CD4-positive, CD25-positive, alpha-beta regulatory T cell (primary cell): Measurements from ENCODE around the gene PLEKHN1. TPM values are rescaled to one million over a fixed set of nuclear protein-coding genes. Genes with fewer than 3 reads are reported as not detected.

Experiments used
- ATAC-seq, 2 donors: fragments of 150-1000 bp; cut with Tn5 transposase; one replicate each; pipeline ENCODE4 v1.10.0; 2021; ENCODE audit warnings: low read depth in 2 of 2, moderate number of reproducible peaks in 2 of 2, moderate library complexity in 1 of 2
- DNase-seq, 3 donors: peaks; one replicate each; pipeline versions ENCODE4 v3.0.0 to v3.0.0-alpha.2; 2012 to 2022; ENCODE audit warnings: mixed read lengths in 1 of 3
- H3K27ac ChIP-seq: one replicate; pipeline ENCODE4 v1.7.0; 2013; ENCODE audit warnings: mild to moderate bottlenecking, low read length; ENCODE audit not compliant: insufficient read depth, poor library complexity, severe bottlenecking
- H3K27me3 ChIP-seq: one replicate; pipeline ENCODE4 v1.7.0; 2013; ENCODE audit warnings: low read length; ENCODE audit not compliant: control insufficient read depth, insufficient read depth
- H3K36me3 ChIP-seq: one replicate; pipeline ENCODE4 v1.7.0; 2013; ENCODE audit warnings: mild to moderate bottlenecking, low read length, moderate library complexity; ENCODE audit not compliant: control insufficient read depth, insufficient read depth
- H3K4me1 ChIP-seq: 2 replicates; pipeline ENCODE4 v1.7.0; 2013; ENCODE audit warnings: mild to moderate bottlenecking, low read length; ENCODE audit not compliant: insufficient read depth, control insufficient read depth, poor library complexity, severe bottlenecking
- H3K4me3 ChIP-seq: one replicate; pipeline ENCODE4 v1.7.0; 2013; ENCODE audit warnings: low read depth, mild to moderate bottlenecking, low read length, moderate library complexity
- H3K9me3 ChIP-seq, 2 experiments: 1 replicate in 1 of 2; 2 replicates in 1 of 2; pipeline ENCODE4 v1.7.0; 2013; ENCODE audit warnings: low read length in 2 of 2, mild to moderate bottlenecking in 1 of 2, moderate library complexity in 1 of 2; ENCODE audit not compliant: control insufficient read depth in 2 of 2
- H3K27ac Mint-ChIP-seq, 3 donors: one replicate each; pipeline ENCODE4 v1.8.0; 2020 to 2022; ENCODE audit warnings: mild to moderate bottlenecking in 3 of 3, mixed read lengths in 3 of 3, moderate library complexity in 2 of 3
- H3K27me3 Mint-ChIP-seq: one replicate; pipeline ENCODE4 v1.8.0; 2022; ENCODE audit warnings: mild to moderate bottlenecking, mixed read lengths
- H3K36me3 Mint-ChIP-seq: one replicate; pipeline ENCODE4 v1.8.0; 2020; ENCODE audit warnings: mixed read lengths
- H3K4me1 Mint-ChIP-seq, 4 donors: one replicate each; pipeline ENCODE4 v1.8.0; 2020 to 2022; ENCODE audit warnings: mixed read lengths in 4 of 4, mild to moderate bottlenecking in 1 of 4
- H3K4me3 Mint-ChIP-seq, 4 donors: one replicate each; pipeline ENCODE4 v1.8.0; 2020 to 2022; ENCODE audit warnings: mild to moderate bottlenecking in 4 of 4, mixed read lengths in 4 of 4, moderate library complexity in 3 of 4
- H3K9me3 Mint-ChIP-seq, 7 donors: one replicate each; pipeline ENCODE4 v1.8.0; 2020 to 2022; ENCODE audit warnings: mixed read lengths in 7 of 7, mild to moderate bottlenecking in 3 of 7, moderate library complexity in 2 of 7
- polyA plus RNA-seq, 4 donors: library from polyadenylated mRNA; unstranded; fragments of 300-500 nt; fragmentation: Illumina TruSeq; gene quantifications; one replicate each; pipeline ENCODE4 v1.2.3, GENCODE V29; 2021
- total RNA-seq: library from RNA; stranded (reverse); gene quantifications from one replicate; pipeline ENCODE4 v1.2.3, GENCODE V29; 2022

Gene PLEKHN1
- total and polyA plus RNA-seq, 5 donors from 2014 or later = 0.39 to 2.5 (median 0.61) TPM; not detected in 2

DNA sequence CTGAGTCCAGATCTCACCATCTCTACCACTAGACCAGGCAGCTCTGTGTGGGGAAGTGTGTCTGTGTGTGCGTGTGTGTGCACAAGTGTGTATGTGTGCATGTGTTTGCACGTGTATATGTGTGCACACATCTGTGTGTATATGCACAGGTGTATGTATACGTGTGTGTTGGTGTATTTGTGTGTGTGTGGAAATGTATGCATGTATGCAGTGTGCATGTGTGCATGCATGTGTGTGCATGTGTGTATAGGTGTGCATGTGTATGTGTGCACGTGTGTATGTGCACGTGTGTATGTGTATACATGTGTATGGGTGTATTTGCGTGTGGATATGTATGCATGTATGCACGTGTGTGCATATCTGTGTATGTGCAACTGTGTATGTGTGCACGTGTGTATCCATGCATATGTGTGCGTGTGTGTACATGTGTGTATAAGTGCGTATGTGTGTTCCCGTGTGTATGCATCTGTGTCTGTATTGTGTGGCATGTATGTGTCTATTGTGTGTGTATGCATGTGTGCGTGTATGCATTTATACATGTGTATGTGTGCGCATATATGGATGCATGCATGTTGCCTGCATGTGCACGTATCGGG, 3.1 kb downstream of the PLEKHN1 start:
- Mint-ChIP-seq H3K27me3 (no peaks in the 10 kb centered on the region), H3K27ac (no peak overlapping the region), H3K36me3 (no peaks in the 10 kb centered on the region), H3K4me3 (peak overlapping the region in 1 of 4 donors; percentile 84), H3K4me1 (peaks cover 0 to 10% (median 0%) of the 10 kb centered on the region in 4 donors), H3K9me3 (no peaks in the 10 kb centered on the region)
- no peaks in the 10 kb centered on the region for H3K27me3 ChIP-seq
- H3K4me3 ChIP-seq = no peak overlapping the region
- H3K4me1 ChIP-seq = peaks cover 21% of the 10 kb centered on the region
- H3K9me3 ChIP-seq = no peaks in the 10 kb centered on the region
- ATAC-seq (no peak), DNase-seq (no peak)
- H3K27ac ChIP-seq = no peak overlapping the region
- no peaks in the 10 kb centered on the region for H3K36me3 ChIP-seq

DNA sequence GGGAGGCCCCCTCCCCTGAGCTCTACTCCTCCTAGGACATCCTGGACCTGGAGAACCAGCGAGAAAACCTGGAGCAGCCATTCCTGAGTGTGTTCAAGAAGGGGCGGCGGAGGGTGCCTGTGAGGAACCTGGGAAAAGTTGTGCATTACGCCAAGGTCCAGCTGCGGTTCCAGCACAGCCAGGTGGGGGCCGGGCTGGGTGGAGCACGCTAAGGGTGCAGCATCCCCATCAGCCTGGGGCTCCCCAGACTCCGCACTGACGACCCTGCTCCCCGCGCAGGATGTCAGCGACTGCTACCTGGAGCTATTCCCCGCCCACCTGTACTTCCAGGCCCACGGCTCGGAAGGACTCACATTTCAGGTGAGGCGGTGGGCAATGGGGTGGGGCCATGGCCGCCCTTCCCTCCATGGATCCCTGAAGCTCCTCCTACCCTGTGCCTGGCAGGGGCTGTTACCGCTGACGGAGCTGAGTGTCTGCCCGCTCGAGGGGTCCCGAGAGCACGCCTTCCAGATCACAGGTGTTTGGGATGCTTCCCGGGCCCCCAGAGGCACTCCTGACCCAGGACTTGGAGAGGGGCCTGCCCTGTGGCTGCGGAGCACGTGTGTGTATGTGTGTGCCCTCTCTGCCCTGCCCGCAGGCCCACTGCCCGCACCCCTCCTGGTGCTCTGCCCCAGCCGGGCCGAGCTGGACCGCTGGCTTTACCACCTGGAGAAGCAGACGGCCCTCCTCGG, 4.1 kb downstream of the PLEKHN1 start:
- H3K27me3 ChIP-seq = no peaks in the 10 kb centered on the region
- no peaks in the 10 kb centered on the region for H3K36me3 Mint-ChIP-seq
- peaks cover 0 to 8% (median 0%) of the 10 kb centered on the region in 4 donors for H3K4me1 Mint-ChIP-seq
- H3K4me3 Mint-ChIP-seq = no peak overlapping the region
- H3K36me3 ChIP-seq = no peaks in the 10 kb centered on the region
- H3K27ac ChIP-seq = no peak overlapping the region
- DNase-seq = no peak
- H3K27me3 Mint-ChIP-seq = peaks cover under 1% of the 10 kb centered on the region
- H3K27ac Mint-ChIP-seq = no peak overlapping the region
- H3K9me3 ChIP-seq = no peaks in the 10 kb centered on the region
- no peak for ATAC-seq
- H3K4me3 ChIP-seq = no peak overlapping the region
- H3K4me1 ChIP-seq = peaks cover 21% of the 10 kb centered on the region
- H3K9me3 Mint-ChIP-seq = no peaks in the 10 kb centered on the region

GRCh38 chr1:970973-971730, 4.9 kb downstream of the PLEKHN1 start:
- H3K4me3 Mint-ChIP-seq = no peak overlapping the region
- Histone ChIP-seq H3K27ac (no peak overlapping the region), H3K4me3 (no peak overlapping the region), H3K4me1 (peaks cover 19% of the 10 kb centered on the region), H3K36me3 (no peaks in the 10 kb centered on the region), H3K27me3 (no peaks in the 10 kb centered on the region), H3K9me3 (no peaks in the 10 kb centered on the region)
- H3K9me3 Mint-ChIP-seq = no peaks in the 10 kb centered on the region
- no peak for ATAC-seq
- no peaks in the 10 kb centered on the region for H3K36me3 Mint-ChIP-seq
- DNase-seq = no peak
- H3K27me3 Mint-ChIP-seq = peaks cover 7% of the 10 kb centered on the region
- peaks cover 0 to 8% (median 0%) of the 10 kb centered on the region in 4 donors for H3K4me1 Mint-ChIP-seq
- no peak overlapping the region for H3K27ac Mint-ChIP-seq

DNA sequence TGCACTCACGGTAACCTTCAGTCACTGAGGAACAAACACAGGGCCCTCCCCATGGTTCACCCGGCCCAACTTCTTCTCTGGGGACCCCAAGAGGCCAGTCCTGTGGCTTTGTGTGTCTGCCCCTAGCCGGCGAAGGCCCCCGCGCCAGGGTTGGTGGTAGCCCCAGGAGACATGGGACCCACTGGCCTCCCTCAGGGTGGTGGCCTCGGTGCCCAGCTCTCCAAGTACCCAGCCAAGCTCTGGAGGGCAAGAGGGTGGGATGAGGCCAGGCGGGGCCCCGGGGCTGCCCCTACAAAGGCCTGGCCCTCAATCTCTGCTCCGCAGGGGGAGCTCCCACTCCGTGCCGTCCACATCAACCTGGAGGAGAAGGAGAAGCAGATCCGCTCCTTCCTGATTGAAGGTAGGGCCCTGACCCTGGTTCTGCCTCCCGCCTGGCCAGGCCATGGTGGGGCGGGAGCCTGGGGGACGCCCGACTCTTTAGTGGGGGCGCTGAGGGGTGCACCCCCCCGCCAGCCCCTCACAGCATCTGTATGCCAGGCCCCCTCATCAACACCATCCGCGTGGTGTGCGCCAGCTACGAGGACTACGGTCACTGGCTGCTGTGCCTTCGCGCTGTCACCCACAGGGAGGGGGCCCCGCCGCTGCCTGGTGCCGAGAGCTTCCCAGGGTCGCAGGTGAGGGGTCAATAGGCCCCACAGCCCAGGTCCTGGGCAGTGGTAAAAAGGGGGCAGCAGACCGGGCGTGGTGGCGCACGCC, 5.6 kb downstream of the PLEKHN1 start:
- Histone ChIP-seq H3K4me1 (peaks cover 14% of the 10 kb centered on the region), H3K9me3 (no peaks in the 10 kb centered on the region), H3K27me3 (no peaks in the 10 kb centered on the region), H3K36me3 (no peaks in the 10 kb centered on the region), H3K27ac (no peak overlapping the region), H3K4me3 (no peak overlapping the region)
- ATAC-seq (no peak), DNase-seq (no peak)
- peaks cover 0 to 8% (median 0%) of the 10 kb centered on the region in 4 donors for H3K4me1 Mint-ChIP-seq
- H3K27me3 Mint-ChIP-seq = peaks cover 7% of the 10 kb centered on the region
- no peaks in the 10 kb centered on the region for H3K36me3 Mint-ChIP-seq
- no peak overlapping the region for H3K4me3 Mint-ChIP-seq
- H3K27ac Mint-ChIP-seq = no peak overlapping the region
- no peaks in the 10 kb centered on the region for H3K9me3 Mint-ChIP-seq

- peaks cover 8% of the 10 kb centered on the region for H3K4me1 ChIP-seq
- DNase-seq (no peak), ATAC-seq (no peak)
- H3K4me1 Mint-ChIP-seq = peaks cover 0 to 5% (median 0%) of the 10 kb centered on the region in 4 donors
- H3K36me3 Mint-ChIP-seq = no peaks in the 10 kb centered on the region
- no peak overlapping the region for H3K4me3 Mint-ChIP-seq
- no peak overlapping the region for H3K4me3 ChIP-seq
- peak overlapping the region in 1 of 3 donors; percentile 88 for H3K27ac Mint-ChIP-seq
- no peaks in the 10 kb centered on the region for H3K9me3 ChIP-seq
- H3K27ac ChIP-seq = no peak overlapping the region
- no peaks in the 10 kb centered on the region for H3K27me3 ChIP-seq
- peaks cover 7% of the 10 kb centered on the region for H3K27me3 Mint-ChIP-seq
- H3K36me3 ChIP-seq = no peaks in the 10 kb centered on the region
- no peaks in the 10 kb centered on the region for H3K9me3 Mint-ChIP-seq
These were observed 6.6 kb downstream of the PLEKHN1 start for GRCh38 chr1:972726-973458.

GRCh38 chr1:973459-974292, 7.4 kb downstream of the PLEKHN1 start:
- no peak overlapping the region for H3K4me3 Mint-ChIP-seq
- Histone ChIP-seq H3K27me3 (no peaks in the 10 kb centered on the region), H3K36me3 (no peaks in the 10 kb centered on the region), H3K4me1 (peaks cover 8% of the 10 kb centered on the region), H3K27ac (no peak overlapping the region), H3K9me3 (no peaks in the 10 kb centered on the region), H3K4me3 (no peak overlapping the region)
- H3K9me3 Mint-ChIP-seq = peaks cover 0 to 4% (median 0%) of the 10 kb centered on the region in 7 donors
- H3K27me3 Mint-ChIP-seq = peaks cover 7% of the 10 kb centered on the region
- ATAC-seq (no peak), DNase-seq (no peak)
- H3K36me3 Mint-ChIP-seq = no peaks in the 10 kb centered on the region
- peaks cover 0 to 9% (median 0%) of the 10 kb centered on the region in 4 donors for H3K4me1 Mint-ChIP-seq
- peak overlapping the region in 1 of 3 donors; percentile 88 for H3K27ac Mint-ChIP-seq
